Prostate gland (tissue), 2 donors: Measurements from ENCODE around the gene BPTF.

Experiments
- POLR2A ChIP-seq: fragments of 450-650 bp; IDR thresholded peaks from one replicate; pipeline ENCODE4 v1.6.1; 2016; ENCODE audit warnings: antibody characterized with exemption, mild to moderate bottlenecking
- TF ChIP-seq, protein P1 (sequence below), 4 experiments: fragments of 200-600 bp in 2 of 4; fragments of 450-650 bp in 2 of 4; sonication (generic) in 2 of 4; IDR thresholded peaks; 1 replicate in 3 of 4; 2 replicates in 1 of 4; pipeline ENCODE4 v1.5.1; 2016 to 2019; ENCODE audit warnings: antibody characterized with exemption in 4 of 4, mild to moderate bottlenecking in 2 of 4, moderate library complexity in 2 of 4

DNA sequence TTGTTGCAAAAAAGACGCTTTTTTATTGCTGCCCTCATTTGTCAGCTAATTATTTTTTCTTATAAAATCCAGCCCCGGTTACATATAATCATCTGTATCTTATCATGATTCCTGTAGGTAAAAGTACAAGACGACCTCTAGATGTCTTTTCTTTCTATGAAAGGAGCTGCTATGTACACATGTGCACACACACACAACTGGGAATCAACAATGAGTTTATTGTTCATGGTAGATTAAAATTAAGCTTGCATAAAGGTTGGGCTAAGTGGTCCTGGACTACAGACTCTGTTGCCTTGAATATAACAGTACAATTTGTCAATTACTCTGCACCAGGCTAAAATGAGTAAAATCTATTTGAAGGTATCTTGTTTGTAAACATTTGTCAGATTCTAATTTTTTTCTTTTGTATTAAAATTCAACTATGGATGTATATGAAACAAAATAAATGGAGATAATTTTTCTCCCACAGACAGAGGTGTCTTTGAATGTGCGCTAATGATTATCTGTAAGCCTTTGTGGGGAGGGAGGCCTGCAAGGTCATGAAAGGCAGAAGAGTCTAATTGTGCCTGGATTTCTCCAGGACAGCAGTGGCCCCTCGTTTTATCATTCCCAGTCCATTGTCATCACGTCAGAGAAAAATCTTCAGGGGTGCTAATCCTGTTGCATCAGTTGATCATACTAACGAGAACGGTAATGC is 157.5 kb downstream of the BPTF start:
- no peak for TF ChIP-seq POLR2A
- TF ChIP-seq, protein P1, sequence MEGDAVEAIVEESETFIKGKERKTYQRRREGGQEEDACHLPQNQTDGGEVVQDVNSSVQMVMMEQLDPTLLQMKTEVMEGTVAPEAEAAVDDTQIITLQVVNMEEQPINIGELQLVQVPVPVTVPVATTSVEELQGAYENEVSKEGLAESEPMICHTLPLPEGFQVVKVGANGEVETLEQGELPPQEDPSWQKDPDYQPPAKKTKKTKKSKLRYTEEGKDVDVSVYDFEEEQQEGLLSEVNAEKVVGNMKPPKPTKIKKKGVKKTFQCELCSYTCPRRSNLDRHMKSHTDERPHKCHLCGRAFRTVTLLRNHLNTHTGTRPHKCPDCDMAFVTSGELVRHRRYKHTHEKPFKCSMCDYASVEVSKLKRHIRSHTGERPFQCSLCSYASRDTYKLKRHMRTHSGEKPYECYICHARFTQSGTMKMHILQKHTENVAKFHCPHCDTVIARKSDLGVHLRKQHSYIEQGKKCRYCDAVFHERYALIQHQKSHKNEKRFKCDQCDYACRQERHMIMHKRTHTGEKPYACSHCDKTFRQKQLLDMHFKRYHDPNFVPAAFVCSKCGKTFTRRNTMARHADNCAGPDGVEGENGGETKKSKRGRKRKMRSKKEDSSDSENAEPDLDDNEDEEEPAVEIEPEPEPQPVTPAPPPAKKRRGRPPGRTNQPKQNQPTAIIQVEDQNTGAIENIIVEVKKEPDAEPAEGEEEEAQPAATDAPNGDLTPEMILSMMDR (IDR thresholded peaks at IDR 0.05), result no peak
